Neural progenitor cell (in vitro differentiated cells): Measurements from ENCODE around the gene IFITM2.
"Not testable (repeated sequence)": the region's sequence is repeated elsewhere in the genome, so short reads cannot be mapped to it uniquely, and the experiment has no call there.

Source experiments
- EZH2 ChIP-seq: fragments of 200-600 bp; sonication (generic); IDR thresholded peaks from 2 replicates; pipeline ENCODE4 v1.6.1; 2017; ENCODE audit warnings: antibody characterized with exemption, mild to moderate bottlenecking, moderate library complexity
- EZH2phosphoT487 ChIP-seq: fragments of 200-600 bp; sonication (generic); IDR thresholded peaks from 2 replicates; pipeline ENCODE4 v1.6.1; 2017; ENCODE audit warnings: antibody characterized with exemption
- TF ChIP-seq, protein P1 (sequence below): fragments of 200-600 bp; sonication (generic); IDR thresholded peaks from 2 replicates; pipeline ENCODE4 v1.5.1; 2017; ENCODE audit warnings: antibody characterized with exemption, mild to moderate bottlenecking

DNA sequence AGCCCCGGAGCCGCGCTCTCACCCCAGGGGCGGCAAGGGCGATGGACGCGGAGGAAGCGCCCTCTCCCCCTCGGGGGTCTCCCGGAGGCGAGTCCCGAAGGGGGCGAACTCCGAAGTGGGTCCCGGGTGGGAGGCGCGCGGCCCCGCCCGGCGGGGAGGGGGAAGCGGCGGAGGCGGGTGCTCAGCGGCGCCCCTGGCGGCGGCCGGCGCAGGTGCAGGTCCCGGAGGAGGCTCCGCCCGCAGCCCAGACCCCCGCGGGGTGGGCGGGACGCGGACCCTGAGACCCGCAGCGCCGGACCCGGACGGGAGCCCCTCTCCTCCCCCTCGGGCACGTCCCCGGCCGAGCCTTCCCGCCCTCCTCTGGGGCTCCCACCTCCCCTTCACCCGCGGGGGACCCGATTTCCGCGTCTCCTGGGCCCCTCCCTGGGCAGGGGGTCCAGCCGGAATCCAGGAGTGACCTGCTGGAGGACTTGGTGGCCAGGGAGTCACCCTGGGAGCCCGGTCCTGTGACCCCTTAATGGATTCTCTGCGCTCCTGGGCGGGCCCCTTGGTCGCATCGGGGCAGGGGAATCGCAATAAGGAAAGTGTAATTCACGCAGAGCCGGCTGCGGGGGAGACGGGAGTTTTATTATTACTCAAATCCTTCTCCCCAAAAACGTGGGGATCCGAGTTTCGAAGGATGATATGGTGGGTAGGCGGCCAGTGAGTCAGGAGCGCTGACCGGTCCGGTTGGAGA lies 3.6 kb downstream of the IFITM2 start:
- TF ChIP-seq, protein P1, sequence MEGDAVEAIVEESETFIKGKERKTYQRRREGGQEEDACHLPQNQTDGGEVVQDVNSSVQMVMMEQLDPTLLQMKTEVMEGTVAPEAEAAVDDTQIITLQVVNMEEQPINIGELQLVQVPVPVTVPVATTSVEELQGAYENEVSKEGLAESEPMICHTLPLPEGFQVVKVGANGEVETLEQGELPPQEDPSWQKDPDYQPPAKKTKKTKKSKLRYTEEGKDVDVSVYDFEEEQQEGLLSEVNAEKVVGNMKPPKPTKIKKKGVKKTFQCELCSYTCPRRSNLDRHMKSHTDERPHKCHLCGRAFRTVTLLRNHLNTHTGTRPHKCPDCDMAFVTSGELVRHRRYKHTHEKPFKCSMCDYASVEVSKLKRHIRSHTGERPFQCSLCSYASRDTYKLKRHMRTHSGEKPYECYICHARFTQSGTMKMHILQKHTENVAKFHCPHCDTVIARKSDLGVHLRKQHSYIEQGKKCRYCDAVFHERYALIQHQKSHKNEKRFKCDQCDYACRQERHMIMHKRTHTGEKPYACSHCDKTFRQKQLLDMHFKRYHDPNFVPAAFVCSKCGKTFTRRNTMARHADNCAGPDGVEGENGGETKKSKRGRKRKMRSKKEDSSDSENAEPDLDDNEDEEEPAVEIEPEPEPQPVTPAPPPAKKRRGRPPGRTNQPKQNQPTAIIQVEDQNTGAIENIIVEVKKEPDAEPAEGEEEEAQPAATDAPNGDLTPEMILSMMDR = not testable (repeated sequence)
- TF ChIP-seq EZH2, EZH2phosphoT487: not testable (repeated sequence)
